Activated CD4-positive, alpha-beta T cell treated with anti-CD3 and anti-CD28 coated beads, Interleukin-2, Interleukin-6, amounts not matched to agents 100 ng/mL and 50 ng/mL, durations not matched to agents 16 hours and 8 hours (primary cell): ENCODE measurements around the gene IL17REL.

Source experiments
- DNase-seq: peaks from one replicate; pipeline ENCODE4 v3.0.0-alpha.2; 2020

IL17REL gene

GRCh38 chr22:49966041-49966773 is 46.4 kb downstream of the IL17REL start:
- no peak for DNase-seq

- DNase-seq, result no peak
Observed at GRCh38 chr22:49965091-49966040, 47.2 kb downstream of the IL17REL start.

- no peak for DNase-seq
Observed at GRCh38 chr22:49964136-49965090, 48.2 kb downstream of the IL17REL start.

- DNase-seq, result no peak
Observed at GRCh38 chr22:49963647-49964026, 48.9 kb downstream of the IL17REL start.

- DNase-seq, result no peak
Observed at GRCh38 chr22:49962751-49963646, 49.6 kb downstream of the IL17REL start.

GRCh38 chr22:49962012-49962750 is 50.4 kb downstream of the IL17REL start:
- peak; percentile 84 for DNase-seq

- no peak for DNase-seq
Observed at GRCh38 chr22:49961601-49962011, 51.0 kb downstream of the IL17REL start.

GRCh38 chr22:49961005-49961600 is 51.5 kb downstream of the IL17REL start:
- peak; percentile 53 for DNase-seq

- DNase-seq, result peak; percentile 97
Observed at GRCh38 chr22:49960159-49961004, 52.2 kb downstream of the IL17REL start, which contains the start of gene PIM3. TSS of gene PIM3 (plus strand) at chr22:49960772. CDS start at chr22:49960948, 176 bp downstream.

- DNase-seq, result peak; percentile 48
Observed at GRCh38 chr22:49959782-49960158, 52.8 kb downstream of the IL17REL start.

GRCh38 chr22:49958931-49959781 is 53.4 kb downstream of the IL17REL start:
- DNase-seq, result no peak

GRCh38 chr22:49958366-49958921 is 54.1 kb downstream of the IL17REL start:
- DNase-seq, result no peak

GRCh38 chr22:49957826-49958365 is 54.7 kb downstream of the IL17REL start:
- no peak for DNase-seq

GRCh38 chr22:49956914-49957825 is 55.4 kb downstream of the IL17REL start:
- DNase-seq, result no peak

GRCh38 chr22:49956418-49956770 is 56.2 kb downstream of the IL17REL start:
- DNase-seq, result no peak

GRCh38 chr22:49955581-49956417 is 56.8 kb downstream of the IL17REL start:
- no peak for DNase-seq
